ENCODE results near the gene PRKAR2B.

GRCh38 chr7:107056728-107057473 is 12.4 kb downstream of the PRKAR2B start:
- no peak for TF ChIP-seq CTCF (IDR thresholded peaks at IDR 0.05 in 2 of 3, conservative IDR thresholded peaks at IDR 0.05 in 1 of 3; ENCODE audit: borderline replicate concordance in 1 of 3, insufficient read depth in 1 of 3, low read depth in 2 of 3, low read length in 2 of 3)
- TF ChIP-seq EZH2 (IDR thresholded peaks at IDR 0.05) = no peak
- TF ChIP-seq ATF3 (IDR thresholded peaks at IDR 0.05) = no peak
- no peak for TF ChIP-seq ZNF274 (IDR thresholded peaks at IDR 0.05; ENCODE audit: low read depth, low read length)
- no peak for TF ChIP-seq POLR2A (IDR thresholded peaks at IDR 0.05; ENCODE audit: borderline replicate concordance, extremely low read depth, insufficient read depth, insufficient read length)
